K562 (cell line): Measurements from ENCODE around the gene DGCR6L. TPM values are rescaled to one million over a fixed set of nuclear protein-coding genes. Genes with fewer than 3 reads are reported as not detected.

ENCODE experiments used
- HSF4 ChIP-seq: fragments of 250-450 bp; sonication (Bioruptor Pico); IDR thresholded peaks from 2 replicates; pipeline ENCODE4 v2.1.2; 2022; ENCODE audit warnings: mild to moderate bottlenecking, moderate library complexity, borderline replicate concordance
- IRF2 ChIP-seq: sonication (generic); formaldehyde crosslinking; IDR thresholded peaks from 2 replicates; pipeline ENCODE4 v1.8.1; 2022; ENCODE audit warnings: mild to moderate bottlenecking, missing genetic modification reagents
- LEF1 ChIP-seq: fragments of 450-650 bp; IDR thresholded peaks from 2 replicates; pipeline ENCODE4 v1.6.1; 2016; ENCODE audit warnings: mild to moderate bottlenecking
- PHB2 ChIP-seq: fragments of 450-650 bp; IDR thresholded peaks from 2 replicates; pipeline ENCODE4 v1.6.1; 2017; ENCODE audit warnings: low read depth
- POLR3A ChIP-seq: IDR thresholded peaks from 2 replicates; pipeline ENCODE4 v1.6.1; 2011; ENCODE audit warnings: borderline replicate concordance, mild to moderate bottlenecking, moderate library complexity; ENCODE audit not compliant: insufficient read length, insufficient read depth; ENCODE audit errors: extremely low read depth
- RB1 ChIP-seq: fragments of 450-650 bp; IDR thresholded peaks from 2 replicates; pipeline ENCODE4 v1.6.1; 2017; ENCODE audit warnings: low read depth, mild to moderate bottlenecking
- RREB1 ChIP-seq: fragments of 250-450 bp; sonication (Bioruptor Pico); IDR thresholded peaks from 2 replicates; pipeline ENCODE4 v1.4.0; 2020
- RUNX1 ChIP-seq: sonication (generic); IDR thresholded peaks from 2 replicates; pipeline ENCODE4 v1.6.1; 2016; ENCODE audit warnings: antibody characterized with exemption, low read depth
- SETDB1 ChIP-seq: IDR thresholded peaks from one replicate; pipeline ENCODE4 v1.6.1; 2012; ENCODE audit warnings: low read length, control low read depth, inconsistent platforms
- TAF1 ChIP-seq: IDR thresholded peaks from 2 replicates; pipeline ENCODE4 v1.6.1; 2011; ENCODE audit warnings: mild to moderate bottlenecking, low read length, moderate library complexity; ENCODE audit not compliant: insufficient read depth, control insufficient read depth, severe bottlenecking; ENCODE audit errors: extremely low read depth
- ZC3H4 ChIP-seq: sonication (generic); formaldehyde crosslinking; IDR thresholded peaks from 2 replicates; pipeline ENCODE4 v1.9.0; 2021; ENCODE audit warnings: missing genetic modification reagents, borderline replicate concordance
- ZNF24 ChIP-seq: fragments of 450-650 bp; IDR thresholded peaks from 2 replicates; pipeline ENCODE4 v1.6.1; 2016
- ZNF445 ChIP-seq: fragments of 250-450 bp; sonication (Bioruptor Pico); IDR thresholded peaks from 2 replicates; pipeline ENCODE4 v1.4.0; 2020; ENCODE audit warnings: low read depth, mild to moderate bottlenecking, moderate library complexity
- ZNF583 ChIP-seq: fragments of 250-450 bp; sonication (Bioruptor Pico); IDR thresholded peaks from 2 replicates; pipeline ENCODE4 v1.4.0; 2020
- polyA plus RNA-seq, 8 experiments: library from polyadenylated mRNA; depleted of rRNA in 4 of 8; stranded (reverse) in 5 of 8; unstranded in 3 of 8; fragments of >200 nt; fragmentation: Nextera tagmentation in 2 of 8; fragmentation: Illumina TruSeq in 1 of 8; extraction: Ambion mirVana in 2 of 8; extraction: Trizol in 1 of 8; gene quantifications; 2 replicates each; pipeline versions ENCODE4 v1.2.1 to v1.2.3, GENCODE V29; 2011 to 2014; ENCODE audit warnings: inconsistent platforms in 1 of 8, missing spikeins in 1 of 8
- total RNA-seq, 7 experiments: library from RNA; depleted of rRNA in 6 of 7; stranded (reverse); fragments of >200 nt in 6 of 7; fragmentation: Illumina TruSeq in 2 of 7; extraction: Trizol in 2 of 7; gene quantifications; 2 replicates each; pipeline versions ENCODE4 v1.2.1 to v1.2.3, GENCODE V29; 2011 to 2021; ENCODE audit warnings: low replicate concordance in 1 of 7
- TF ChIP-seq, protein P1 (sequence below): fragments of 250-450 bp; sonication (Bioruptor Pico); IDR thresholded peaks from 2 replicates; pipeline ENCODE4 v1.8.0; 2021; ENCODE audit warnings: mild to moderate bottlenecking, moderate library complexity
- TF ChIP-seq, protein P2 (sequence below): sonication (generic); formaldehyde crosslinking; IDR thresholded peaks from 2 replicates; pipeline ENCODE4 v1.8.1; 2022; ENCODE audit warnings: missing genetic modification reagents
- TF ChIP-seq, protein P3 (sequence below): IDR thresholded peaks from 2 replicates; pipeline ENCODE4 v1.6.1; 2012; ENCODE audit warnings: low read depth, low read length, improper control_type of control experiment, borderline replicate concordance

The DGCR6L gene
- total and polyA plus RNA-seq, 9 of the 15 experiments (the other 6 are each of a cell fraction or from before 2014, with no cell fraction given): 3.6 to 151 (median 51.0) TPM

DNA sequence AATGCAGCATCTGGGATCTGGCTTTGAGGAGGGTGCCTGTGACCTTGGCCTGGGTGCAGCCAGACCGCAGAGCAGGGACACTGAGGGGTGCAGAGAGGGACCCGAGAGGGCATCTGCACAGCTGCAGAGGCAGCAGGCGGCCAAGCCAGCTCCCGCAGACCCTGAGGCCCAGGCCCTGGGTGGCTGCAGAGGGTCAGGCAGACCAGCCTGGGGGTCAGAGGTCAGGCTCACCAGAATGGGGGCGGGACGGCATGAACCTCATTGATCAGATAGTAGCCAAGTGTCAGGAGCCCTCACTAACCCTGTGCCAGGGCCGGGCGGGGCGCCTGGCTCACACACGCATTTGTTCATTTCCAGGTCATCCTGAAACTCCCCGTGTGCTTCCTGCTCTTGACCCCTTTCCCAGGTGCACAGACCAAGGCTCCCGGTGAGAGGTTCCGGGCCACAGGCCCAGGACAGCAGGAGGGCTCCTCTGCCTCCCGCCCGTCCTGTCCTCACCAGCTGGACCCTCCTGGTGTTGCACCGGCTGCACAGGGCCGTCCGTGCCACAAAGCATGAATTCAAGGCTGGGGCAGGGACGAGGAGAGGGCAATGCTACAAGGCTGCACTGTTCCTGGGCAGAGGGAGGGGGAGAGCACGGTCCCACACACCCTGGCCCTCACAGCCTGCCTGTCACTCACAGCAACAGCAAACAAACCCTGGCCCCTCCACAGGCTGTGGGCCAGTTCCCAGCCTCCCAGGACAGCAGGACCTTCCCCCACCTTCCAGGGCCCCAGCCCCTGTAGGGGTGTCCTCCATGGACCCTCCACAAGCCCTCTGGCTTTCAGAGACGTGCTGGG is 55.0 kb downstream of the DGCR6L start (continued):
- TF ChIP-seq, protein P1, sequence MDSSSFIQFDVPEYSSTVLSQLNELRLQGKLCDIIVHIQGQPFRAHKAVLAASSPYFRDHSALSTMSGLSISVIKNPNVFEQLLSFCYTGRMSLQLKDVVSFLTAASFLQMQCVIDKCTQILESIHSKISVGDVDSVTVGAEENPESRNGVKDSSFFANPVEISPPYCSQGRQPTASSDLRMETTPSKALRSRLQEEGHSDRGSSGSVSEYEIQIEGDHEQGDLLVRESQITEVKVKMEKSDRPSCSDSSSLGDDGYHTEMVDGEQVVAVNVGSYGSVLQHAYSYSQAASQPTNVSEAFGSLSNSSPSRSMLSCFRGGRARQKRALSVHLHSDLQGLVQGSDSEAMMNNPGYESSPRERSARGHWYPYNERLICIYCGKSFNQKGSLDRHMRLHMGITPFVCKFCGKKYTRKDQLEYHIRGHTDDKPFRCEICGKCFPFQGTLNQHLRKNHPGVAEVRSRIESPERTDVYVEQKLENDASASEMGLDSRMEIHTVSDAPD (CRISPR knock-in tag): no peak
- TF ChIP-seq, protein P2, sequence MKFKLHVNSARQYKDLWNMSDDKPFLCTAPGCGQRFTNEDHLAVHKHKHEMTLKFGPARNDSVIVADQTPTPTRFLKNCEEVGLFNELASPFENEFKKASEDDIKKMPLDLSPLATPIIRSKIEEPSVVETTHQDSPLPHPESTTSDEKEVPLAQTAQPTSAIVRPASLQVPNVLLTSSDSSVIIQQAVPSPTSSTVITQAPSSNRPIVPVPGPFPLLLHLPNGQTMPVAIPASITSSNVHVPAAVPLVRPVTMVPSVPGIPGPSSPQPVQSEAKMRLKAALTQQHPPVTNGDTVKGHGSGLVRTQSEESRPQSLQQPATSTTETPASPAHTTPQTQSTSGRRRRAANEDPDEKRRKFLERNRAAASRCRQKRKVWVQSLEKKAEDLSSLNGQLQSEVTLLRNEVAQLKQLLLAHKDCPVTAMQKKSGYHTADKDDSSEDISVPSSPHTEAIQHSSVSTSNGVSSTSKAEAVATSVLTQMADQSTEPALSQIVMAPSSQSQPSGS (CRISPR knock-in tag): 0 out of 2 replicates have a peak, but pooled peaks have one; percentile 19
- peak; percentile 90 for TF ChIP-seq SETDB1
- no peak for TF ChIP-seq HSF4
- TF ChIP-seq RUNX1: 0 out of 2 replicates have a peak, but pooled peaks have one; percentile 33
- TF ChIP-seq ZC3H4 (CRISPR knock-in tag): 0 out of 2 replicates have a peak, but pooled peaks have one; percentile 22
- peak; percentile 78 for TF ChIP-seq IRF2
- TF ChIP-seq LEF1: no peak
- peak; percentile 39; the same call in 1 of the 2 replicates for TF ChIP-seq RREB1 (CRISPR knock-in tag)
- TF ChIP-seq POLR3A: no peak
- peak; percentile 73; the same call in 1 of the 2 replicates for TF ChIP-seq ZNF24
- no peak for TF ChIP-seq PHB2
- no peak for TF ChIP-seq ZNF445 (CRISPR knock-in tag)
- TF ChIP-seq, protein P3, sequence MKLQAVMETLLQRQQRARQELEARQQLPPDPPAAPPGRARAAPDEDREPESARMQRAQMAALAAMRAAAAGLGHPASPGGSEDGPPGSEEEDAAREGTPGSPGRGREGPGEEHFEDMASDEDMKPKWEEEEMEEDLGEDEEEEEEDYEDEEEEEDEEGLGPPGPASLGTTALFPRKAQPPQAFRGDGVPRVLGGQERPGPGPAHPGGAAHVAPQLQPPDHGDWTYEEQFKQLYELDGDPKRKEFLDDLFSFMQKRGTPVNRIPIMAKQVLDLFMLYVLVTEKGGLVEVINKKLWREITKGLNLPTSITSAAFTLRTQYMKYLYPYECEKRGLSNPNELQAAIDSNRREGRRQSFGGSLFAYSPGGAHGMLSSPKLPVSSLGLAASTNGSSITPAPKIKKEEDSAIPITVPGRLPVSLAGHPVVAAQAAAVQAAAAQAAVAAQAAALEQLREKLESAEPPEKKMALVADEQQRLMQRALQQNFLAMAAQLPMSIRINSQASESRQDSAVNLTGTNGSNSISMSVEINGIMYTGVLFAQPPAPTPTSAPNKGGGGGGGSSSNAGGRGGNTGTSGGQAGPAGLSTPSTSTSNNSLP: no peak
- peak; percentile 54; the same call in 1 of the 2 replicates for TF ChIP-seq RB1
- TF ChIP-seq TAF1: no peak
- TF ChIP-seq ZNF583 (CRISPR knock-in tag): no peak
